Mucosa of descending colon (tissue), 3 donors: ENCODE results near the gene MAN1A2. TPM values are rescaled to one million over a fixed set of nuclear protein-coding genes. Genes with fewer than 3 reads are reported as not detected.
"Not testable (repeated sequence)": the region's sequence is repeated elsewhere in the genome, so short reads cannot be mapped to it uniquely, and the experiment has no call there.

ENCODE experiments used
- ATAC-seq: fragments of 200-7000 bp; cut with Tn5 transposase; one replicate; pipeline ENCODE4 v1.9.1; 2020; ENCODE audit warnings: mild to moderate bottlenecking, moderate library complexity
- DNase-seq, 3 donors: peaks; one replicate each; pipeline ENCODE4 v3.0.0-alpha.2; 2020
- H3K36me3 ChIP-seq: fragments of 200-600 bp; one replicate; pipeline ENCODE4 v1.8.0; 2021; ENCODE audit warnings: low read depth, mild to moderate bottlenecking
- H3K4me1 ChIP-seq: fragments of 200-600 bp; one replicate; pipeline ENCODE4 v1.8.0; 2021; ENCODE audit warnings: low read depth, mild to moderate bottlenecking
- H3K4me3 ChIP-seq: fragments of 200-600 bp; one replicate; pipeline ENCODE4 v1.8.0; 2021; ENCODE audit warnings: mild to moderate bottlenecking
- H3K9me3 ChIP-seq: fragments of 200-600 bp; one replicate; pipeline ENCODE4 v1.8.0; 2021; ENCODE audit warnings: mild to moderate bottlenecking
- CTCF ChIP-seq: fragments of 200-600 bp; IDR thresholded peaks from one replicate; pipeline ENCODE4 v1.8.0; 2022; ENCODE audit warnings: antibody characterized with exemption, mild to moderate bottlenecking
- intact Hi-C, 2 donors: fragments of 100-400 bp; cut with DNase I in 1 of 2; cut with micrococcal nuclease in 1 of 2; formaldehyde crosslinking; loops; one replicate each; pipeline versions ENCODE4 v1.11.0 to v1.11.1; 2022; cut with DNase I, micrococcal nuclease
- total RNA-seq, 3 donors: library from RNA; stranded (reverse); fragmentation: NEBNext Ultra II Directional in 2 of 3; extraction: Animal tissue kit (Norgen Biotek cat#: 25700) in 2 of 3; gene quantifications; one replicate each; pipeline versions ENCODE4 v1.2.1 to v1.2.4, GENCODE V29; 2021 to 2023
- donor health status: DM: no; HTN: no; CAD: no; lungs with moderate emphysema.
- donor health status: DM: no; HTN: no; CAD: no.
- donor health status: DM: no; HTN: yes; CAD: no.

The MAN1A2 gene
- total RNA-seq, 3 donors from 2014 or later = 29.1 to 59.6 (median 32.4) TPM

GRCh38 chr1:117473063-117473462, 105.8 kb downstream of the MAN1A2 start:
- no peaks in the 10 kb centered on the region for H3K36me3 ChIP-seq
- intact Hi-C loops = no loop called here
- H3K4me3 ChIP-seq = no peak overlapping the region
- ATAC-seq (no peak), DNase-seq (no peak)
- H3K4me1 ChIP-seq = no peaks in the 10 kb centered on the region
- TF ChIP-seq CTCF = no peak
- H3K9me3 ChIP-seq = no peaks in the 10 kb centered on the region

- H3K9me3 ChIP-seq, DNase-seq, ATAC-seq, intact Hi-C loops, H3K36me3 ChIP-seq, H3K4me1 ChIP-seq, H3K4me3 ChIP-seq: not testable (repeated sequence)
Measured at GRCh38 chr1:117475495-117475894, 108.2 kb downstream of the MAN1A2 start.

GRCh38 chr1:117479086-117479485, 111.8 kb downstream of the MAN1A2 start:
- H3K36me3 ChIP-seq = no peaks in the 10 kb centered on the region
- no peak overlapping the region for H3K4me3 ChIP-seq
- no peaks in the 10 kb centered on the region for H3K9me3 ChIP-seq
- intact Hi-C loops = no loop called here
- DNase-seq = no peak
- no peak for TF ChIP-seq CTCF
- no peaks in the 10 kb centered on the region for H3K4me1 ChIP-seq
- no peak for ATAC-seq

- DNase-seq (no peak), ATAC-seq (no peak)
- Histone ChIP-seq H3K36me3 (no peaks in the 10 kb centered on the region), H3K9me3 (no peaks in the 10 kb centered on the region), H3K4me1 (no peaks in the 10 kb centered on the region), H3K4me3 (no peak overlapping the region)
- no peak for TF ChIP-seq CTCF
- intact Hi-C loops = no loop called here
Measured at GRCh38 chr1:117481410-117481809, 114.2 kb downstream of the MAN1A2 start.

- intact Hi-C loops = no loop called here
- H3K4me3 ChIP-seq = no peak overlapping the region
- no peak for ATAC-seq
- H3K36me3 ChIP-seq = no peaks in the 10 kb centered on the region
- no peaks in the 10 kb centered on the region for H3K4me1 ChIP-seq
- TF ChIP-seq CTCF = no peak
- no peaks in the 10 kb centered on the region for H3K9me3 ChIP-seq
- no peak for DNase-seq
Measured at GRCh38 chr1:117493906-117494305, 126.7 kb downstream of the MAN1A2 start.

GRCh38 chr1:117495068-117495467, 127.8 kb downstream of the MAN1A2 start:
- Histone ChIP-seq H3K36me3 (no peaks in the 10 kb centered on the region), H3K4me3 (no peak overlapping the region), H3K9me3 (no peaks in the 10 kb centered on the region), H3K4me1 (no peaks in the 10 kb centered on the region)
- no peak for DNase-seq
- ATAC-seq = no peak
- TF ChIP-seq CTCF = no peak
- intact Hi-C loops = no loop called here
